H1 (cell line): ENCODE measurements around the gene PDZRN3. TPM values are rescaled to one million over a fixed set of nuclear protein-coding genes. Genes with fewer than 3 reads are reported as not detected.

Experiments
- CTCF ChIA-PET: fragments of 300-600 bp; sonication (Branson Sonifier 250); formaldehyde crosslinking; loops from one replicate; lab custom pipeline; 2021; ENCODE audit not compliant: partially characterized antibody; lab: Charles Lee
- POLR2A ChIA-PET: fragments of 300-600 bp; sonication (Branson Sonifier 250); formaldehyde crosslinking; loops from one replicate; lab custom pipeline; 2021; ENCODE audit warnings: inconsistent platforms; ENCODE audit not compliant: partially characterized antibody; lab: Charles Lee
- DNase-seq, 2 experiments: peaks; one replicate each; pipeline versions ENCODE4 v3.0.0 to v3.0.0-alpha.2; 2010 to 2022; ENCODE audit warnings: low spot score in 2 of 2, low read depth in 1 of 2, mixed read lengths in 1 of 2
- FAIRE-seq: peaks from 2 replicates; lab custom pipeline; 2011; peaks lifted over from hg19 to GRCh38; lab: Jason Lieb, UNC
- H2AFZ ChIP-seq: 2 replicates; pipeline ENCODE4 v1.8.1; 2012; ENCODE audit warnings: low read length, inconsistent platforms
- H2AK5ac ChIP-seq: 2 replicates; pipeline ENCODE4 v1.6.1; 2013; ENCODE audit warnings: low read depth, low read length
- H2BK120ac ChIP-seq: replicated peaks from 2 replicates; pipeline ENCODE3; 2013; ENCODE audit warnings: low read depth, low read length, inconsistent platforms
- H2BK12ac ChIP-seq: 2 replicates; pipeline ENCODE4 v1.6.1; 2013; ENCODE audit warnings: low read depth, low read length
- H2BK15ac ChIP-seq: 2 replicates; pipeline ENCODE4 v1.6.1; 2013; ENCODE audit warnings: low read length
- H2BK20ac ChIP-seq: 2 replicates; pipeline ENCODE4 v1.6.1; 2013; ENCODE audit warnings: low read length
- H2BK5ac ChIP-seq: 2 replicates; pipeline ENCODE4 v1.6.1; 2013; ENCODE audit warnings: low read depth, low read length
- H3K14ac ChIP-seq: 2 replicates; pipeline ENCODE4 v1.6.1; 2013; ENCODE audit warnings: inconsistent platforms; ENCODE audit not compliant: insufficient read length
- H3K18ac ChIP-seq: 2 replicates; pipeline ENCODE4 v1.6.1; 2013; ENCODE audit warnings: low read length; ENCODE audit errors: extremely low read depth
- H3K23ac ChIP-seq: 2 replicates; pipeline ENCODE4 v1.6.1; 2013; ENCODE audit warnings: inconsistent platforms; ENCODE audit not compliant: insufficient read length
- H3K23me2 ChIP-seq: 2 replicates; pipeline ENCODE4 v1.6.1; 2013; ENCODE audit warnings: low read depth, low read length
- H3K27ac ChIP-seq: 2 replicates; pipeline ENCODE4 v1.6.1; 2011; ENCODE audit warnings: low read depth, low read length, inconsistent platforms
- H3K27me3 ChIP-seq, 4 experiments: replicated peaks in 1 of 4; 1 replicate in 1 of 4; 2 replicates in 3 of 4; pipeline versions ENCODE4 v1.6.1 to v1.8.1; 2011 to 2013; ENCODE audit warnings: low read length in 3 of 4, mild to moderate bottlenecking in 3 of 4, inconsistent platforms in 2 of 4, mixed read lengths in 2 of 4, moderate library complexity in 1 of 4; ENCODE audit not compliant: control insufficient read depth in 3 of 4, insufficient read depth in 3 of 4; ENCODE audit errors: extremely low read depth in 1 of 4
- H3K36me3 ChIP-seq, 4 experiments: 2 replicates each; pipeline versions ENCODE4 v1.6.1 to v1.8.1; 2011 to 2013; ENCODE audit warnings: mild to moderate bottlenecking in 4 of 4, low read length in 3 of 4, moderate library complexity in 2 of 4, control low read depth in 1 of 4, inconsistent platforms in 1 of 4; ENCODE audit not compliant: insufficient read depth in 4 of 4, control insufficient read depth in 2 of 4
- H3K4ac ChIP-seq: replicated peaks from 2 replicates; pipeline ENCODE3; 2013; ENCODE audit warnings: low read length, low read depth, mixed read lengths, inconsistent platforms; ENCODE audit not compliant: insufficient read length
- H3K4me1 ChIP-seq, 4 experiments: replicated peaks in 1 of 4; 1 replicate in 1 of 4; 2 replicates in 3 of 4; pipeline versions ENCODE4 v1.6.1 to v1.8.1; 2011 to 2013; ENCODE audit warnings: low read length in 3 of 4, inconsistent platforms in 2 of 4, mixed read lengths in 1 of 4; ENCODE audit not compliant: insufficient read depth in 4 of 4, control insufficient read depth in 3 of 4
- H3K4me2 ChIP-seq, 2 experiments: 2 replicates each; pipeline versions ENCODE4 v1.6.1 to v1.8.1; 2011 to 2013; ENCODE audit warnings: low read depth in 2 of 2, low read length in 2 of 2, control low read depth in 1 of 2, inconsistent platforms in 1 of 2, mild to moderate bottlenecking in 1 of 2; ENCODE audit not compliant: insufficient read depth in 1 of 2
- H3K4me3 ChIP-seq, 4 experiments: fragments of 200-600, 300-600 bp in 1 of 4; sonication (generic), shearing (Covaris generic), sonication (Bioruptor Twin) in 1 of 4; 2 replicates each; pipeline versions ENCODE4 v1.5.1 to v1.8.1; 2011 to 2016; ENCODE audit warnings: low read length in 4 of 4, low read depth in 3 of 4, control low read depth in 2 of 4, inconsistent platforms in 2 of 4, mild to moderate bottlenecking in 2 of 4, mixed read lengths in 1 of 4, moderate library complexity in 1 of 4; ENCODE audit not compliant: insufficient read depth in 2 of 4; ENCODE audit errors: extremely low read depth in 1 of 4
- H3K56ac ChIP-seq: replicated peaks from 2 replicates; pipeline ENCODE3; 2013; ENCODE audit warnings: low read depth, mild to moderate bottlenecking, mixed read lengths, low read length, inconsistent platforms; ENCODE audit not compliant: insufficient read length
- H3K79me1 ChIP-seq: 2 replicates; pipeline ENCODE4 v1.6.1; 2013; ENCODE audit warnings: low read depth, low read length, control low read depth
- H3K79me2 ChIP-seq, 2 experiments: 2 replicates each; pipeline versions ENCODE4 v1.6.1 to v1.8.1; 2012 to 2013; ENCODE audit warnings: low read length in 2 of 2, mild to moderate bottlenecking in 2 of 2, inconsistent platforms in 1 of 2; ENCODE audit not compliant: insufficient read depth in 2 of 2, control insufficient read depth in 1 of 2
- H3K9ac ChIP-seq, 4 experiments: replicated peaks in 1 of 4; 1 replicate in 1 of 4; 2 replicates in 3 of 4; pipeline versions ENCODE4 v1.6.1 to v1.8.1; 2011 to 2013; ENCODE audit warnings: low read depth in 3 of 4, low read length in 3 of 4, control low read depth in 2 of 4, mild to moderate bottlenecking in 2 of 4, moderate library complexity in 2 of 4, inconsistent platforms in 1 of 4; ENCODE audit errors: extremely low read depth in 1 of 4
- H3K9me3 ChIP-seq, 2 experiments: 2 replicates each; pipeline versions ENCODE4 v1.6.1 to v1.8.1; 2012 to 2013; ENCODE audit warnings: mild to moderate bottlenecking in 2 of 2, moderate library complexity in 2 of 2, control low read depth in 1 of 2, inconsistent platforms in 1 of 2, low read depth in 1 of 2, low read length in 1 of 2, mixed read lengths in 1 of 2; ENCODE audit not compliant: insufficient read depth in 2 of 2
- H4K20me1 ChIP-seq, 2 experiments: replicated peaks in 1 of 2; 2 replicates each; pipeline versions ENCODE3 to v1.8.1; 2011 to 2013; ENCODE audit warnings: inconsistent platforms in 2 of 2, low read length in 2 of 2, mild to moderate bottlenecking in 1 of 2; ENCODE audit not compliant: insufficient read depth in 2 of 2, control insufficient read depth in 1 of 2
- H4K5ac ChIP-seq: 2 replicates; pipeline ENCODE4 v1.6.1; 2013; ENCODE audit warnings: low read length, low read depth, mixed read lengths, inconsistent platforms; ENCODE audit not compliant: insufficient read length
- H4K8ac ChIP-seq: 2 replicates; pipeline ENCODE4 v1.8.0; 2013; ENCODE audit warnings: mild to moderate bottlenecking, moderate library complexity, low read length, inconsistent platforms; ENCODE audit not compliant: insufficient read depth; ENCODE audit errors: extremely low read depth
- H4K91ac ChIP-seq: replicated peaks from 2 replicates; pipeline ENCODE3; 2013; ENCODE audit warnings: low read length, mixed read lengths, inconsistent platforms; ENCODE audit not compliant: insufficient read length
- BACH1 ChIP-seq: IDR thresholded peaks from 2 replicates; pipeline ENCODE4 v1.6.1; 2012; ENCODE audit warnings: low read length, improper control_type of control experiment
- BCL11A ChIP-seq, 2 experiments: IDR thresholded peaks; one replicate each; pipeline ENCODE4 v1.6.1; 2011; ENCODE audit warnings: low read depth in 2 of 2, low read length in 2 of 2, mild to moderate bottlenecking in 2 of 2
- POLR2AphosphoS5 ChIP-seq: IDR thresholded peaks from 2 replicates; pipeline ENCODE4 v1.6.1; 2011; ENCODE audit warnings: low read depth, low read length
- SP1 ChIP-seq: IDR thresholded peaks from 2 replicates; pipeline ENCODE4 v1.6.1; 2011; ENCODE audit warnings: low read depth, low read length
- YY1 ChIP-seq: IDR thresholded peaks from 2 replicates; pipeline ENCODE4 v1.6.1; 2011; ENCODE audit warnings: low read depth, mild to moderate bottlenecking, low read length
- WGBS, 2 experiments: shearing (Covaris generic) in 1 of 2; methylation state at CpG; one replicate each; pipeline versions ENCODE4 v1.1.6 to v1.1.7; 2013 to 2015; ENCODE audit warnings: low lambda C conversion rate in 2 of 2, mixed read lengths in 2 of 2, inconsistent platforms in 1 of 2, low coverage in 1 of 2, missing lambda C conversion rate in 1 of 2; ENCODE audit not compliant: insufficient replicate concordance in 2 of 2, insufficient coverage in 1 of 2, insufficient read length in 1 of 2; ENCODE audit errors: extremely low coverage in 1 of 2, missing lambda C conversion rate in 1 of 2; 5-methylcytosine and 5-hydroxymethylcytosine counted together
- polyA plus RNA-seq, 7 experiments: library from polyadenylated mRNA; depleted of rRNA in 3 of 7; stranded (reverse) in 5 of 7; unstranded in 2 of 7; fragments of >200 nt in 5 of 7; fragments of 200-250 nt in 2 of 7; gene quantifications; 1 replicate in 5 of 7; 2 replicates in 1 of 7; 4 replicates in 1 of 7; pipeline versions ENCODE4 v1.2.1 to v1.2.3, GENCODE V29; 2011 to 2013; ENCODE audit warnings: missing spikeins in 2 of 7, mixed read lengths in 2 of 7
- total RNA-seq: library from RNA; stranded (reverse); fragmentation: NEBNext Ultra II Directional; extraction: Animal tissue kit (Norgen Biotek cat#: 25700); gene quantifications from 2 replicates; pipeline ENCODE4 v1.2.1, GENCODE V29; 2021

The PDZRN3 gene
- total and polyA plus RNA-seq, 2 of the 8 experiments (the other 6 are each of a cell fraction or from before 2014, with no cell fraction given), result 4.2 to 20.5 TPM

DNA sequence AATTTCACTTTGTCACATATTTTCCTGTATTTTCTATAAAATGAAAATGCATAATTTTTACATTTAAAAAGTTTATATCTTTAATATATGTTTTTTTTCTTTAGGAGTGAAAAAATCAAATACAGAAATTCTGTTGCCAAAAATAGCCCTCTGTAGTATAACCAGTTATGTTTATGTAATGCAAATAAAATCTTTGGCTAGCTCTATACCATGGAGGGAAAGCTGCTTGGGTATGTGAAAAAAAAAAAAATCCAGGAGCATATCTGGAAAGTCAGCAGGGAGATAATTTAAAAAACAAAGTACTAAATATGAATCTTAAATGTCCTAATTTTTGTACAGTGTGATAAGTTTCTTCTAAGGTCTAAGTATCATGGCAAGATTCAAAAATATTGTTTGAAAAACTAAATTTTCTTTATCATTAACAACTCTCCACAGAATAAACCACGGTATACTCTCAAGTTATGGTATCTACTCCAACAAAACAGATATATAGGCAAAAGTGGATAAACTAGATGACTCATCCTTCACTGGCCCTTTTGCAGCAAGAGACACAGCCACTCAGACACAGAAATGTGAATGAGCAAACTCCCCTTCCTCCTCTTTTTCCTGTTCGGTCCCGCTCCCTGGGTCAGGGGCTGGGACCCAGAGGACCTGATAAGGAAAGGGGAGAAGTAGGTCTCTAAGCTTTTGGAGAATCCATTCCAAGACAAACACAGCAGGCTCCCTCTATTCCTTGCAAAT lies 66.6 kb downstream of the PDZRN3 start:
- DNase-seq, result no peak
- peak; percentile 55 for FAIRE-seq

More for the DNA sequence above, 66.6 kb downstream of the PDZRN3 start:
- Histone ChIP-seq H3K23ac (no peak overlapping the region), H2BK120ac (no peak overlapping the region), H2BK15ac (no peak overlapping the region), H3K9ac (no peak overlapping the region), H4K5ac (no peak overlapping the region), H2AFZ (no peak overlapping the region), H3K4me1 (peaks cover 0 to 7% (median 5%) of the 10 kb centered on the region in 4 experiments; a peak in 5 of 7 replicates), H2BK20ac (no peak overlapping the region), H3K56ac (no peak overlapping the region), H3K27me3 (peaks cover 0 to 33% (median 23%) of the 10 kb centered on the region in 4 experiments; a peak in 6 of 7 replicates), H3K4me2 (peak overlapping the region in 1 of 2 experiments; percentile 9; a peak in 1 of 4 replicates), H3K36me3 (no peaks in the 10 kb centered on the region), H4K8ac (no peak overlapping the region), H3K14ac (no peak overlapping the region), H2BK5ac (no peak overlapping the region), H3K9me3 (no peaks in the 10 kb centered on the region), H2AK5ac (no peak overlapping the region), H3K4me3 (no peak overlapping the region), H3K79me1 (peaks cover 2% of the 10 kb centered on the region), H3K79me2 (0 out of 4 replicates have a peak, but pooled peaks cover 0 to 2% of the 10 kb centered on the region in 2 experiments), H2BK12ac (no peak overlapping the region), H3K4ac (no peak overlapping the region), H4K91ac (no peak overlapping the region), H3K18ac (no peak overlapping the region), H4K20me1 (peaks cover 8 to 15% of the 10 kb centered on the region in 2 experiments), H3K23me2 (no peaks in the 10 kb centered on the region), H3K27ac (no peak overlapping the region)
- 58% methylated on average over 3 of the region's 3 CpGs; no CpG with 5 or more reads in 1 of the 2 experiments for WGBS, 2 experiments
- TF ChIP-seq SP1, result no peak
- TF ChIP-seq BCL11A (IDR thresholded peaks at IDR 0.05; ENCODE audit: low read depth in 2 of 2, low read length in 2 of 2), result peak in 1 of 2 experiments; percentile 28
- TF ChIP-seq POLR2AphosphoS5, result peak; percentile 42; the same call in 1 of the 2 replicates
- peak; percentile 23; the same call in 1 of the 2 replicates for TF ChIP-seq BACH1
- TF ChIP-seq YY1, result peak; percentile 45; the same call in 1 of the 2 replicates
- ChIA-PET CTCF (no interaction called here), POLR2A (no interaction called here)
